Measurements from ENCODE around the gene CD6.

The CD6 gene

GRCh38 chr11:60991457-60991856 is 20.0 kb downstream of the CD6 start:
- no peak for DNase-seq
- no peaks in the 10 kb centered on the region for H3K9me3 ChIP-seq
- no peaks in the 10 kb centered on the region for H3K36me3 ChIP-seq
- intact Hi-C loops (cut with DNase I; ENCODE audit: low total_unique reads): no loop called here
- peaks cover 0 to 58% of the 10 kb centered on the region in 2 donors for H3K27me3 ChIP-seq
- no peaks in the 10 kb centered on the region for H3K4me1 ChIP-seq
- no peak overlapping the region for H3K27ac ChIP-seq
- TF ChIP-seq, protein P1, sequence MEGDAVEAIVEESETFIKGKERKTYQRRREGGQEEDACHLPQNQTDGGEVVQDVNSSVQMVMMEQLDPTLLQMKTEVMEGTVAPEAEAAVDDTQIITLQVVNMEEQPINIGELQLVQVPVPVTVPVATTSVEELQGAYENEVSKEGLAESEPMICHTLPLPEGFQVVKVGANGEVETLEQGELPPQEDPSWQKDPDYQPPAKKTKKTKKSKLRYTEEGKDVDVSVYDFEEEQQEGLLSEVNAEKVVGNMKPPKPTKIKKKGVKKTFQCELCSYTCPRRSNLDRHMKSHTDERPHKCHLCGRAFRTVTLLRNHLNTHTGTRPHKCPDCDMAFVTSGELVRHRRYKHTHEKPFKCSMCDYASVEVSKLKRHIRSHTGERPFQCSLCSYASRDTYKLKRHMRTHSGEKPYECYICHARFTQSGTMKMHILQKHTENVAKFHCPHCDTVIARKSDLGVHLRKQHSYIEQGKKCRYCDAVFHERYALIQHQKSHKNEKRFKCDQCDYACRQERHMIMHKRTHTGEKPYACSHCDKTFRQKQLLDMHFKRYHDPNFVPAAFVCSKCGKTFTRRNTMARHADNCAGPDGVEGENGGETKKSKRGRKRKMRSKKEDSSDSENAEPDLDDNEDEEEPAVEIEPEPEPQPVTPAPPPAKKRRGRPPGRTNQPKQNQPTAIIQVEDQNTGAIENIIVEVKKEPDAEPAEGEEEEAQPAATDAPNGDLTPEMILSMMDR (IDR thresholded peaks at IDR 0.05): no peak
- no peak overlapping the region for H3K4me3 ChIP-seq

- H3K4me1 ChIP-seq: no peaks in the 10 kb centered on the region
- H3K36me3 ChIP-seq: no peaks in the 10 kb centered on the region
- no peak overlapping the region for H3K27ac ChIP-seq
- no peak overlapping the region for H3K4me3 ChIP-seq
- H3K9me3 ChIP-seq: no peaks in the 10 kb centered on the region
- TF ChIP-seq, protein P1 (IDR thresholded peaks at IDR 0.05): no peak
- DNase-seq: no peak
- intact Hi-C loops (cut with DNase I; ENCODE audit: low total_unique reads): no loop called here
- peaks cover 0 to 51% of the 10 kb centered on the region in 2 donors for H3K27me3 ChIP-seq
Observed at GRCh38 chr11:60992842-60993409, 21.4 kb downstream of the CD6 start.

- TF ChIP-seq, protein P1 (IDR thresholded peaks at IDR 0.05): no peak
- intact Hi-C loops (cut with DNase I; ENCODE audit: low total_unique reads): no loop called here
- DNase-seq: no peak
- peaks cover 0 to 48% of the 10 kb centered on the region in 2 donors for H3K27me3 ChIP-seq
- H3K36me3 ChIP-seq: no peaks in the 10 kb centered on the region
- no peaks in the 10 kb centered on the region for H3K9me3 ChIP-seq
- H3K4me3 ChIP-seq: no peak overlapping the region
- no peak overlapping the region for H3K27ac ChIP-seq
- H3K4me1 ChIP-seq: no peaks in the 10 kb centered on the region
Observed at GRCh38 chr11:60993615-60994014, 22.1 kb downstream of the CD6 start.

DNA sequence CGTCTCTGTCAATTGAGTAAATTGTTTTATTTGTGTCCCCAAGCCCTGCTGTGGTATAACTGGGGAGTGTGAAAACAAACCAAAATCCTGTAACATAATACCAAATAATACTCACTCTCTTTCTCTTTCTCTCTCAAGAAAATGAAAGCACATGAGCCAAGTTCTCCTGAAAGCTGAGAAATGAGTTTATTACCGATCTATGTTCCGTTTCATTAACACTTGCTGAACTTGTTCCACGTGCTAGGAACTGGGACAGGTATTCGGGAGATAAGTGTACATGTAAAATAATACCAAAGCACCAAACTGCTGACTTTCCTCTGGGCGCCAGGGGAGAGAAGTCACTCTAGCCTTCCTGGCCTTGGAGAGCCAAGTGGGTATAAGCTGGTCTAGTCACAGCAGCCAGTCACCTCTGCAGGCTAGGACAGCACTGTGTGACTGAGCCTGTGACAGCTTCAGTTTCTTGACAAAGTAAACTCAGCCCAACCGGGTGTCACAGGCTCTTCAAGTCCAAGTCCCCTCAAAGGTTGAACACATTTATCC is 23.1 kb downstream of the CD6 start:
- H3K27ac ChIP-seq: no peak overlapping the region
- intact Hi-C loops (cut with DNase I; ENCODE audit: low total_unique reads): no loop called here
- H3K4me1 ChIP-seq: no peaks in the 10 kb centered on the region
- no peak for DNase-seq
- H3K36me3 ChIP-seq: no peaks in the 10 kb centered on the region
- no peaks in the 10 kb centered on the region for H3K9me3 ChIP-seq
- no peak overlapping the region for H3K4me3 ChIP-seq
- TF ChIP-seq, protein P1 (IDR thresholded peaks at IDR 0.05): no peak
- H3K27me3 ChIP-seq: peaks cover 0 to 49% of the 10 kb centered on the region in 2 donors

DNA sequence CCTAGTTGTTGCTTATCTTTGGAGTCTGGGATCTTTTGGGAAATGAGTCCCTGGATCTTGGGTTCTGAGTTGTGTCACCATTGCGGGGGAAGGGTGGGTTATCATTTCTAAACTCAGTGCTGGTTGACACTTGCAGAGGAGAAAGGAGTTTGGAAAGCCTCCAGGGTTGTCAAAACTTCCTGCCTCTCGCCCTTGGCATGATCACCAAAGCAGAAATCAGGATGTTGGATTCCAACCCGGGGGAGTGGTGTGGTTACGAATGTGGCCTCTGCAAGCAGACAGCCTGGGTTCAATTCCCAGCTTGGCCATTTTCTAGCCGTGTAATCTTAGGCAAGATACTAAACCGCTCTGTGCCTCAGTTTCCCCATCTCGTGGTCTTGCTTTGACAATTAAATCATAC is 24.3 kb downstream of the CD6 start:
- intact Hi-C loops (cut with DNase I; ENCODE audit: low total_unique reads): no loop called here
- Histone ChIP-seq H3K4me1 (no peaks in the 10 kb centered on the region), H3K27ac (no peak overlapping the region), H3K27me3 (peaks cover 0 to 52% of the 10 kb centered on the region in 2 donors), H3K4me3 (no peak overlapping the region), H3K36me3 (no peaks in the 10 kb centered on the region), H3K9me3 (no peaks in the 10 kb centered on the region)
- TF ChIP-seq, protein P1 (IDR thresholded peaks at IDR 0.05): no peak
- DNase-seq: no peak
